Activated CD4-positive, alpha-beta T cell treated with anti-CD3 and anti-CD28 coated beads for 4 hours (primary cell): ENCODE data around the gene FARP2.

Source experiments
- DNase-seq, 2 donors: peaks; one replicate each; pipeline ENCODE4 v3.0.0-alpha.2; 2020

FARP2 gene

GRCh38 chr2:241460631-241461030, 104.5 kb downstream of the FARP2 start:
- no peak for DNase-seq

GRCh38 chr2:241461693-241462677, 105.9 kb downstream of the FARP2 start:
- DNase-seq, result no peak

GRCh38 chr2:241463276-241464135, 107.4 kb downstream of the FARP2 start:
- no peak for DNase-seq

DNA sequence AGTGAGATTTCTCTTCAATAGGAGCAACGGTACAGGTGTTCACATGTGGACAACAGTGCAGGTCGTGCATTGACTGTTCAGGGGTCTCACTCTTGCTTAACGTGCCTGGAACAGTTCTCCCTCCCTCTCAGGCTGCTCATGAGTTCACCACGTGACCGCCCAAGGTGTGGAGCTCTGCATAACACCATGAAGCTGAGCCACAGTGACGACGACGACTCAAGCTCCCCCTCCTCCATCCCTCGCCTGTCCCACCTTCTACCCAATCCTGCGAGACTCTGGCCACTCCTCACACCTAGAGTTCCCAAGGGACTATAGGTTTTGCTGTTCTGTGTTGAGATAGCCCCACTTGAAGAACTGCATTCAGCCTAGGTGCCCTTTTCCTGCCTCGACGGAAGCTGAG, 109.5 kb downstream of the FARP2 start:
- DNase-seq, result no peak

DNA sequence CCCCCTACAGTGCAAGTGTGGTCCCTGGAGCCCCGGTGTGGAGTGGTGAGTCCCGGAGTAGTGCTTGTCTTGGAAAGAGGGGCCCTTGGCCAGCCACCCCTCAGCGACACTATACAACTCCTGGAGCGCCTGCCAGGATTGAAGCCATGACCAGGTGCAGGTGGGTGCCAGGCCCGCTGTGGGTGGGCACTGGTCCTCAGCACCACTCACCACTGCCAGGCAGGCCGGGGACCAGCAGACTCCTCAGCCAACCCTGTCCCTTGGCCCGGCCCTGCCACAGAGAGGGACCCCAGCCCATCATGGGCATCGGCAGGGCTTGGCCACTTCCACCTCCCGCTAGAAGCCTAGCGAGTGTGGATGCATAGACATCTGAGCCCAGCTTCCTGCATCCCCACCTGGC, 110.1 kb downstream of the FARP2 start:
- DNase-seq, result no peak

GRCh38 chr2:241467777-241468475, 111.8 kb downstream of the FARP2 start:
- no peak for DNase-seq

DNA sequence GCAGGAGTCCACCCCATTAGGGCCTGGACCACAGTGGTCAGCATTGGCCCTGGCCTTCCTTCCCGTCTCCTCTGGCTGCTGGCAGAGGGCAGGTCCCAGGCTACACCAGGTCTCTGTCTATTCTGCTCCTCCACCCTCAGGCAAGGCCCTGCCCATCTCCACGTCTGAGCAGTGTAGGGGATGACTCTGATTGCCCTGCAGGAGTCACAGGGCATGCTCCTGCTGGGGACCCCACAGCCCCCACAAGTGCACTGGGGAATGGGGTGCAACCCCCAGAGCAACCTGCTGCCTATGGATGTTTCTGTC, 112.3 kb downstream of the FARP2 start:
- no peak for DNase-seq

- DNase-seq, result no peak
Measured at GRCh38 chr2:241469746-241470145, 113.7 kb downstream of the FARP2 start.

- no peak for DNase-seq
Measured at GRCh38 chr2:241473399-241473798, 117.3 kb downstream of the FARP2 start.

GRCh38 chr2:241475267-241475666, 119.2 kb downstream of the FARP2 start:
- DNase-seq, result no peak

DNA sequence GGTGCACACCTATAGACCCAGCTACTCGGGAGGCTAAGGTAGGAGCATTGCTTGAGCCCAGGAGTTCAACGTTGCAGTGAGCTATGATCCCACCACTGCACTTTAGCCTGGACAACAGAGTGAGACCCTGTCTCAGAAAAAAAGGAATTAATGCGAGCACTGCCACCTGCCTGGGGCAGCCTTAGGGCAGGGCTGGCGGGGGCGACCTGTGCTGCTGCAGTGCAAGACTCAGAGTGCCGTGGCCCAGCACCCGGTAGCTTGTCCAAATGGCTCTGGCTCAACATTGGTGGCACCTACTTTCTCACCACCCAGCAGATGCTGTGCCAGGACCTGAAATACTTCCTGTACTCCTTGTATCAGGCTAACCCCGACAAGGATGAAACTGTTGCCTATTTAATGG, 122.1 kb downstream of the FARP2 start:
- no peak for DNase-seq

DNA sequence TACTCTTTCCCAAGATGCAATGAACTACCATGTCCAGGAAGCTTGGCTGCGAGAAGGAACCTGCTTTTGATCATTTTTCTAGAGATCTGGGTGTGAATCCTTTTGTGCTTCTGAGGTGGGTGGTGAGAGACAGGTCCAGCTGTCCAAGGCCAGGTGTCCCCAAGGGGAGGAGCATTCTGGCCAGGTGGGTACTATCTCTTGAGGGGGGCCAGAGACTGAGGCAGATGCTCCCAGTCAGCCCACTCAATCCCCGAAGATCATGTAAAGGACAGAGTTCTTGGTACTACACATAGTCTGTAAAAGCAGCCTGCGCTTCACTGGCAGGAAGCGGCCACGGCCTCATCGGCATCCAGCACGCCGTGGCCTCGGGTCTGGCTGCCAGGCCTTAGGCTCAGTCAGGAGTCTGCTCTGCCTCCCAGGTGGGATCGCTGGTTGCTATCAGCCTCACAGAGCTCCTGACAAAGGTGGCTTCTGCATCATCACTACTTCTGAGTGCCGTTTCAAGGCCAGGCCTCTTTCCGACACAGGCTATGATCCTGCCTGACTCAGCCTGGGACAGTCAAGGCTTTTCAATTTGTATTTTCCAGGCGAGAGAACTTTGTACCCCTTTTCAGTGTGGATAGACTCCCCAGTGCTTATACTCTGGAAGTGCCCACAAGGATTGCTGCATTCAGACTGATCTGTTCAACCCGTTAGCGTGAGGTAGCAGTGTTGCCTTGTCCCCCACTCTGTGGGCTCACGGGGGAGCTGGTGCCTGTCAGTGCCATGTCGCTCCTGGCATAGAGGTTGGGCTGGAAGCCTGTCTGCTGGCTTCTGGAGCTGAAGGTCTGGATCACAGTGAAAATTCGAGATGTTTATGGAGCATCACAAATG, 123.2 kb downstream of the FARP2 start:
- DNase-seq, result no peak

- DNase-seq, result no peak
Measured at GRCh38 chr2:241481687-241482086, 125.6 kb downstream of the FARP2 start.

DNA sequence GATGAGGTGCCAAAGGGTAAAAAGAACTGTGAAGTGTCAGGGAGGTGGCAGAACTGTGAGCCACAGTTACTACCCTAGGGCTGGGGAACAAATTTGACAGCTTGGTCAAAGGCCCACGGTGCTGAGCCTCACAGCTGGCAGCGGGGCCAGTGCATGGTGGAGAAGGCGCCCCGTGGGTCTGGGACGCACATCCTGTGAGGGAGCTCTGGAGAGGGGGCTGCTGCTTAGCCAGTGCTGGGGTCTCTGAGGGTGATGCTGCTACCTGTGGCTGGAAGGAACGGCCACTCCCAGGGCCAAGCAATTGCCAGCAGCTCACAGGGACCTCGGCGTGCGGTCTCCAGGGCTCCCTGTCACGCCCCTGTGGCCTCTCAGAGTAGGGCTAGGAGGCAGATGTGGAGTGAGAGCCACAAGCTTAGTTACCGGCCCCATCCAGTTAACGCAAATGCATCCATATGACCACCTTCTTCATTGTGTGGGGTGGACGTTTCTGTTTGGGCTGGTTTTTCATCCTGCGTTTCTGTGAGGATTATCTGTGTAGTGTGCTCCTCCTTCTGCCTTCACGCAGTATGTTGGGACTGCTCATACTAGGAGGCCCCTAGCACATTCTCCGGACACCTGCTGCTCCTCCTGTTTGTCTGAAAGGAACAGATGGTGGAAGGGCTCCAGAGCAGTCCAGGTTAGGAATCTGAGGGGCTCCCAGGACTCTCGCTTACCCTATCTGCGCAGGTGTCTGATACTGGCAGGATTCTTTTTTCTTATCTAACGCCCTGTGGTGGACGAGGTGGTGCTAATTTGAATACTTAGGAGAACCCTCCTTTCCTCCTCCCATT, 126.3 kb downstream of the FARP2 start:
- DNase-seq, result no peak

- no peak for DNase-seq
Measured at GRCh38 chr2:241483305-241483704, 127.2 kb downstream of the FARP2 start.

GRCh38 chr2:241485172-241485911, 129.3 kb downstream of the FARP2 start:
- DNase-seq, result no peak

- DNase-seq, result no peak
Measured at GRCh38 chr2:241489088-241489487, 133.0 kb downstream of the FARP2 start.

GRCh38 chr2:241489733-241490680, 133.9 kb downstream of the FARP2 start:
- DNase-seq, result no peak

- no peak for DNase-seq
Measured at GRCh38 chr2:241490825-241491506, 134.9 kb downstream of the FARP2 start.
